Esophagus (tissue), 2 donors: ENCODE data around the gene ADSS2. TPM values are rescaled to one million over a fixed set of nuclear protein-coding genes. Genes with fewer than 3 reads are reported as not detected.
"Not testable (repeated sequence)": the region's sequence is repeated elsewhere in the genome, so short reads cannot be mapped to it uniquely, and the experiment has no call there.

Experiments used
- H3K27ac ChIP-seq, 2 donors: one replicate each; pipeline ENCODE4 v1.5.1; 2013; ENCODE audit warnings: low read depth in 2 of 2, mild to moderate bottlenecking in 2 of 2, inconsistent platforms in 1 of 2, low read length in 1 of 2, moderate library complexity in 1 of 2
- H3K27me3 ChIP-seq, 2 donors: one replicate each; pipeline ENCODE4 v1.6.1; 2013; ENCODE audit warnings: low read length in 2 of 2, control low read depth in 1 of 2, mild to moderate bottlenecking in 1 of 2; ENCODE audit not compliant: insufficient read depth in 2 of 2, control insufficient read depth in 1 of 2
- H3K36me3 ChIP-seq, 2 donors: one replicate each; pipeline ENCODE4 v1.6.1; 2013; ENCODE audit warnings: low read length in 1 of 2; ENCODE audit not compliant: control insufficient read depth in 2 of 2, insufficient read depth in 2 of 2
- H3K4me1 ChIP-seq, 2 donors: one replicate each; pipeline ENCODE4 v1.6.1; 2013; ENCODE audit warnings: low read length in 1 of 2; ENCODE audit not compliant: control insufficient read depth in 2 of 2, insufficient read depth in 2 of 2
- H3K4me3 ChIP-seq, 2 donors: one replicate each; pipeline ENCODE4 v1.5.1; 2013; ENCODE audit warnings: low read length in 2 of 2, mild to moderate bottlenecking in 2 of 2, low read depth in 1 of 2, moderate library complexity in 1 of 2
- H3K9me3 ChIP-seq, 2 donors: one replicate each; pipeline ENCODE4 v1.6.1; 2013; ENCODE audit warnings: mild to moderate bottlenecking in 2 of 2, low read depth in 1 of 2, low read length in 1 of 2, moderate library complexity in 1 of 2; ENCODE audit not compliant: control insufficient read depth in 2 of 2, insufficient read depth in 1 of 2
- WGBS, 2 donors: extraction: QIAGEN DNeasy Blood & Tissue Kit; methylation state at CpG; one replicate each; pipeline ENCODE4 v1.1.7; 2013; 5-methylcytosine and 5-hydroxymethylcytosine counted together
- polyA plus RNA-seq, 2 donors: library from polyadenylated mRNA; stranded (reverse); fragments of 200-250 nt; gene quantifications; one replicate each; pipeline ENCODE4 v1.2.3, GENCODE V29; 2013
- donor health status: healthy with polysubstance abuse.
- donor health status: Bipolar disorder and iron deficiency.

The ADSS2 gene
- polyA plus RNA-seq = 10 to 100 TPM; 14.8 to 24.0 TPM

DNA sequence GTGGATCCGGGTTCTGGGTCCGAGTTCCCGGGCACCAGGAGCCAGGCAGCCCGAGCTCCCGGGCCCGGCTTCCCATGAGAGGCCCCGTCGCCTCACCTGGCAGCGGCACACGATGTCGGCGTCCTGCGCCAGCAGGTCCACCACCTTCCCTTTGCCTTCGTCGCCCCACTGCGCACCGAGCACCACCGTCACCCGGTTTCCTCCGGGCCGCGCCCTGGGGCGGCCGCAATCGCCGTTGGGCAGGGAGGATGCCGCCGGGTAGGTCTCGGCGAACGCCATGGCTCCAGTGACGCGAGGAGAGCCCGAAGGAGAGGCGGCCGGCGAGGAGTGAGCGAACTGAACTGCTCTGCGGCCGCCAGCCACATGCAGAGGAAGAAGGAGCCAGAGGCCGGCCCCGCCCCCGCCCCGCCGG lies at the start of gene ADSS2:
Gene ADSS2 (minus strand): TSS at position 371 of the 412 bp plus-strand sequence. CDS start 92 bp downstream, at position 279.
- H3K4me1 ChIP-seq = no peaks in the 10 kb centered on the region
- H3K4me3 ChIP-seq = peak within 1 kb of the TSS; percentile 92 to 97
- no peaks in the 10 kb centered on the region for H3K27me3 ChIP-seq
- H3K36me3 ChIP-seq = no peaks in the 10 kb centered on the region
- no peaks in the 10 kb centered on the region for H3K9me3 ChIP-seq
- 0% methylated on average over 38 to 45 of the region's 45 CpGs for WGBS, 2 donors
- H3K27ac ChIP-seq = peak within 1 kb of the TSS; percentile 98

DNA sequence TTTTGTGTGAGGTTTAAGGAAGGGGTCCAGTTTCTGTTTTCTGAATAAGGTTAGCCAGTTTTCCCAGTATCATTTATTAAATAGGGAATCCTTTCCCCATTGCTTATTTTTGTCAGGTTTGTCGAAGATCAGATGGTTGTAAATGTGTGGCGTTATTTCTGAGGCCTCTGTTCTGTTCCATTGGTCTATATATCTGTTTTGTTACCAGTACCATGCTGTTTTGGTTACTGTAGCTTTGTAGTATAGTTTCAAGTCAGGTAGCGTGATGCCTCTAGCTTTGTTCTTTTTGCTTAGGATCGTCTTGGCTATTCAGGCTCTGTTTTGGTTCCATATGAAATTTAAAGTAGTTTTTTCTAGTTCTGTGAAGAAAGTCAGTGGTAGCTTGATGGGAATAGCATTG lies 48.8 kb upstream of the ADSS2 start:
- H3K4me3 ChIP-seq, H3K4me1 ChIP-seq, H3K27ac ChIP-seq, H3K9me3 ChIP-seq, H3K27me3 ChIP-seq, H3K36me3 ChIP-seq: not testable (repeated sequence)
- 88 to 90% methylated on average over 4 of the region's 4 CpGs for WGBS, 2 donors

DNA sequence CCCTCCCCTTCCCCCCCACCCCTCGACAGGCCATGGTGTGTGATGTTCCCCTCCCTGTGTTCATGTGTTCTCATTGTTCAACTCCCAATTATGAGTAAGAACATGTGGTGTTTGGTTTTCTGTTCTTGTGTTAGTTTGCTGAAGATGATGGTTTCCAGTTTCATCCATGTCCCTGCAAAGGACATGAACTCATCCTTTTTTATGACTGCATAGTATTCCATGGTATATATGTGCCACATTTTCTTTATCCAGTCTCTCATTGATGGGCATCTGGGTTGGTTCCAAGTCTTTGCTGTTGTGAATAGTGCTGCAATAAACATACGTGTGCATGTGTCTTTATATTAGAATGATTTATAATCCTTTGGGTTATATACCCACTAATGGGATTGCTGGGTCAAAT lies 47.8 kb upstream of the ADSS2 start:
- H3K4me1 ChIP-seq, H3K4me3 ChIP-seq: not testable (repeated sequence)
- 91 to 92% methylated on average over 2 of the region's 2 CpGs for WGBS, 2 donors

DNA sequence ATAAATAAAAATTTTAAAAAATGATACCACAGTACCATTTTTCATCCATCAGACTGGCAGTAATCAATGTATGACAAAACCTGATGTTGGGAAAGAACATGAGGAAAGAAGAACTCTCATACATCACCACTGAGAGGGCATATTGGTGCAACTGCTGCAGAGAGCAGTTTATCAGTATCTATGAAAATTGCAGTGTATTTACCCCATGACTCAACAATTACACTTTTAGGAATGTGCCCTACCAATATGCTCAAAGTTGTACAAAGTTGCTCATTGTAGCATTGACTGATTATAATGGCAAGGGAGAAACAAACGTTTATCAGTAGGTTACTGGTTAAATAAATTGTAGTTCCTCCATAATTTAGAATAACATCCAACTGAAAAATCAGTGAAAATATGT lies 46.1 kb upstream of the ADSS2 start:
- no peaks in the 10 kb centered on the region for H3K36me3 ChIP-seq
- H3K4me1 ChIP-seq = no peaks in the 10 kb centered on the region
- H3K27ac ChIP-seq = no peak overlapping the region
- H3K27me3 ChIP-seq = no peaks in the 10 kb centered on the region
- 56 to 58% methylated on average over 1 of the region's 1 CpG for WGBS, 2 donors
- H3K9me3 ChIP-seq = peaks cover 0 to 2% of the 10 kb centered on the region in 2 donors
- no peak overlapping the region for H3K4me3 ChIP-seq

More for the DNA sequence above, 47.8 kb upstream of the ADSS2 start:
- H3K36me3 ChIP-seq, H3K27ac ChIP-seq, H3K9me3 ChIP-seq, H3K27me3 ChIP-seq: not testable (repeated sequence)

DNA sequence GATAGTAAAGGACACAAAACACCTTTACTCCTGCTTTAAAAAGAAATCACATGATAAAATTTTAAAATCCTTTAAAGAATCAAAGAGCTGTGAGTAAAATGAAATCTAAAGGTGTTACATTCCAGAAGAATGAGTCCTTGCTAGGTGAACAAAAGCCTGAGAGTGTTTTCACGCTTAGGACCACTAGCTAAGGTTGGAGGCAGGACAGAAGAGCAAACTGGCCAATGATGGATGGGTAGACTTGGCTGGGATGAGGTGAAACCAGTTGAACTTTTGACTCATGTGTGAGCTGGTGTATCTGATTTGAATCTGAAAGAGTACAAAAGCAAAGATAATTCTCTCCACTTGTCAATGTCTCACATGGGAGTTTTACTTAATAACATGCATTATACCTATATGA lies 44.5 kb upstream of the ADSS2 start:
- Histone ChIP-seq H3K4me3 (no peak overlapping the region), H3K36me3 (no peaks in the 10 kb centered on the region), H3K27ac (no peak overlapping the region), H3K4me1 (no peaks in the 10 kb centered on the region), H3K27me3 (no peaks in the 10 kb centered on the region), H3K9me3 (no peaks in the 10 kb centered on the region)
- 41 to 59% methylated on average over 1 of the region's 1 CpG for WGBS, 2 donors

DNA sequence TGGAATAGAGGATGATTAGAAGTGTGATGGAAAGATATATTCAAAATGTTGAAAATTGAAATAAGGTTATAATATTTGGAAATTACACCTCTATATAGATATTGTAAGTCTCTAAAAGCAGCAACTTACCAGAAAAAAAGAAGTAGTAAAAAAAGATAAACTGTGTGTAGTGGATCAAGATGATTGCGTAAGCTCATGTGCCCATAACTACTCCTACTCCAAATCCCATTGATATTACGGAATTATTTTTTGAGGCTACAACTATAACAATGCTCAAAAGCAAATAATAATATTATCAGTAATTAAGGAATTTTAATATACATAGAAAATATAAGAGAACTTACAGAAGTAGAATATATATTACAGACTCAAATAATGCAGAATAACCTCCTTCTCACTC lies 42.9 kb upstream of the ADSS2 start:
- H3K27ac ChIP-seq = no peak overlapping the region
- H3K9me3 ChIP-seq = no peaks in the 10 kb centered on the region
- 96 to 98% methylated on average over 2 of the region's 2 CpGs for WGBS, 2 donors
- no peak overlapping the region for H3K4me3 ChIP-seq
- no peaks in the 10 kb centered on the region for H3K27me3 ChIP-seq
- no peaks in the 10 kb centered on the region for H3K4me1 ChIP-seq
- H3K36me3 ChIP-seq = no peaks in the 10 kb centered on the region

DNA sequence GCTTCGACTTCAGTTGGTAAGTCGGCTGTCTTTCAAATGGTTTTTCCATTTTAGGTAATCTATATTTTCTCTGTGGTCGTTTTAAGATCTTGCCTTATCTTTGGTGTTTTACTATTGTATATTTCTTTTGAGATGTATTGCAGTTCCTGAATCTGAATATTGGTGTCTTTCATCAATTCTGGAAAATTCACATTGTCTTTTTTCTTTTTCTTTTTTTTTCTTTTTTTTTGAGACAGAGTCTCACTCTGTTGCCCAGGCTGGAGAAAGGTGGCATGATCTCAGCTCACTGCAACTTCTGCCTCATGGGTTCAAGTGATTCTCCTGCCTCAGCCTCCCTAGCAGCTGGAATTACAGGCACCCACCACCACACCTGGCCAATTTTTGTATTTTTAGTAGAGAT lies 33.3 kb upstream of the ADSS2 start:
- 73 to 76% methylated on average over 3 of the region's 3 CpGs for WGBS, 2 donors

DNA sequence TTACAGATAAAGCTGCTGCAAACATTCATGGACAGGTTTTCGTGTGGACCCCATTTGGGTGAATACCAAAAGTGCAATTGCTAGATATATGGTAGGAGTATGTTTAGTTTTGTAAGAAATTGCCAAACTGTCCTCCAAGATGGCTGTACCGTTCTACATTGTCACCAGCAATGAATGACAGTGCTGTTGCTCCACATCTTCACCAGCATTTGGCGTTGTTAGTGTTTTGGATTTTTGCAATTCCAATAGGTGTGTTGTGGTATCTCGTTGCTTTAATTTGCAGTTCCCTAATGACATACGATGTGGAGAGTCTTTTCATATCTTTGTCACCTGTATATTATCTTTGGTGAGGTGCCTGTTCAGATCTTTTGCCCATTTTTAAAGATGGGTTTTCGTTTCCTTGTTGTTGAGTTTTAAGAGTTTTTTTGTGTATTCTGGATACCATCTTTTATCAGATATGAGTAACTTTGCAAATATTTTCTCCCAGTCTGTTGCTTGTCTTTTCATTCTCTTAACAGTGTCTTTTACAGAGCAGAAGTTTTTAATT lies 21.4 kb upstream of the ADSS2 start:
- Histone ChIP-seq H3K27ac (no peak overlapping the region), H3K27me3 (no peaks in the 10 kb centered on the region), H3K4me1 (no peaks in the 10 kb centered on the region), H3K4me3 (no peak overlapping the region), H3K9me3 (no peaks in the 10 kb centered on the region), H3K36me3 (no peaks in the 10 kb centered on the region)
- 91 to 92% methylated on average over 6 of the region's 6 CpGs for WGBS, 2 donors

More for the DNA sequence above, 33.3 kb upstream of the ADSS2 start:
- not testable (repeated sequence) for H3K27ac ChIP-seq, H3K36me3 ChIP-seq, H3K4me1 ChIP-seq, H3K4me3 ChIP-seq, H3K9me3 ChIP-seq, H3K27me3 ChIP-seq

DNA sequence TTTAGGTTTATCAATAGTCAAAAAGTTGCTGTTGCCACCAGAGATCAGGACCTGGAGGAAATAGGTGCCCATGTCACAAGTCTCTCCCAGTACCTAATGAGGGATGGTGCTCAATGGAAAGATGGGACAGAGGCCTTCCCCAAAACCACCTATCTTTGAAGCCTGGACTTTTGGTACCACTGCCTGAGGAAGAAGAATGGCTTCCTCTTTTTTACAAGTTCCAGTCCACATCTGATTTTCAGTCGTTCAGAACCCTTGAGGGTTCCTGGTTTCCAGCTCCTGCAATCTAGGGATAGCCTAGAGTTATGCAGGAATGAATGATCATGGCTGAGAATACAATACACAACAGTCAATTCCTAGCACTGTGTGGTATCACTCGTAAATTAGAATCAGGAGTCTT lies 15.0 kb upstream of the ADSS2 start:
- no peak overlapping the region for H3K27ac ChIP-seq
- no peaks in the 10 kb centered on the region for H3K27me3 ChIP-seq
- 75 to 84% methylated on average over 2 of the region's 2 CpGs for WGBS, 2 donors
- H3K4me3 ChIP-seq = no peak overlapping the region
- no peaks in the 10 kb centered on the region for H3K9me3 ChIP-seq
- H3K36me3 ChIP-seq = no peaks in the 10 kb centered on the region
- no peaks in the 10 kb centered on the region for H3K4me1 ChIP-seq

DNA sequence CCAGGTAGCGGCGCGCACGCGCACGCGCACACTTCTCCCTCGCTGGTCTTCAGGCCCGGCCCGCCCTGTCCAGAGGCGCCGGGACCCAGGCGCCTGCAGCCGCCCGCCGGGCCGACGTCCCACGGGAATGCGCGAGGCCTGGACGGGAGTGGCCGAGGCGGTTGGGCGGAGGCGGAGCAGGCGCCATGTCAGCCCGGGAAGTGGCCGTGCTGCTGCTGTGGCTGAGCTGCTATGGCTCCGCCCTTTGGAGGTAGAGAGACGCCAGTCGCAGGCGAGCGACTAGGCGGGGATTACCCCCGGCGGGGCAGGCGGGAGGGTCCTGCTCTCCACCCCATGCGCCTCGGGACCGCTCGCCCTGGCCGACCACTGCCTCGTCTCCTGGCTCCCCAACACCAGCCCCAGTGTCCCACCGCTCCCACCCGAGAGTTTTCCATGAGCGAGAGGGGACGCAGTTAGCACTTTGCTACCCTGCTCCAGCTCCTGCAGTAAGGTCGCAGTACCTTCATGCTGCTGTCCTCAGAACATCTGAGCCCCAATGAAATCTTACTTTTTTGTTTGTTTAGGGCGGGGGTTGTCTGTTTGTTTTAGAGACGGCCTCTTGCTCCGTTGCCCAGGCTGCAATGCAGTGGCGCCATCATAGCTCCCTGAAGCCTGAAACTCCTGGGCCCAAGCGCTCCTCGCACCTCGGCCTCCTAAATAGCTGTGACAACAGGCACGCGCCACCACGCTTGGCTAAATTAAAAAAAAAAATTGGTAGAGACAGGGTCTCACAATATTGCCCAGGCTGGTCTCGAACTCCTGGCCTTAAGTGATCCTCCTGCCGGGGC lies 9.7 kb upstream of the ADSS2 start, which contains the start of gene CATSPERE:
Gene CATSPERE (plus strand): TSS at position 29 of the 827 bp plus-strand sequence. CDS start 157 bp downstream, at position 186.
- no peaks in the 10 kb centered on the region for H3K36me3 ChIP-seq
- WGBS, 2 donors = 15% methylated on average over 60 to 61 of the region's 61 CpGs

More for the DNA sequence above, 9.7 kb upstream of the ADSS2 start, which contains the start of gene CATSPERE:
- Histone ChIP-seq H3K4me1 (peaks cover 0 to 3% of the 10 kb centered on the region in 2 donors), H3K27ac (peak within 1 kb of the TSS; percentile 88 to 94), H3K27me3 (no peaks in the 10 kb centered on the region), H3K9me3 (no peaks in the 10 kb centered on the region), H3K4me3 (peak within 1 kb of the TSS; percentile 59 to 76)
